ENCODE measurements around the gene ALPK3.

The ALPK3 gene

GRCh38 chr15:84901540-84901939 lies 84.4 kb downstream of the ALPK3 start:
- no peak for DNase-seq

- DNase-seq: no peak
These were observed 86.6 kb downstream of the ALPK3 start for GRCh38 chr15:84903751-84904150.

GRCh38 chr15:84904419-84904818 lies 87.3 kb downstream of the ALPK3 start:
- DNase-seq: no peak

- no peak for DNase-seq
These were observed 88.1 kb downstream of the ALPK3 start for GRCh38 chr15:84905016-84905916.

- DNase-seq: no peak
These were observed 90.6 kb downstream of the ALPK3 start for GRCh38 chr15:84907731-84908130.

- no peak for DNase-seq
These were observed 91.4 kb downstream of the ALPK3 start for GRCh38 chr15:84908564-84908963.

GRCh38 chr15:84909029-84909428 lies 91.9 kb downstream of the ALPK3 start:
- no peak for DNase-seq

- no peak for DNase-seq
These were observed 92.6 kb downstream of the ALPK3 start for GRCh38 chr15:84909782-84910181.

- DNase-seq: no peak
These were observed 93.9 kb downstream of the ALPK3 start for GRCh38 chr15:84910928-84911623.

GRCh38 chr15:84911879-84912660 lies 94.9 kb downstream of the ALPK3 start:
- DNase-seq: no peak

GRCh38 chr15:84913360-84913723 lies 96.2 kb downstream of the ALPK3 start:
- no peak for DNase-seq

- no peak for DNase-seq
These were observed 97.2 kb downstream of the ALPK3 start for GRCh38 chr15:84914351-84914750.

GRCh38 chr15:84914909-84915605 lies 97.9 kb downstream of the ALPK3 start:
- peak; percentile 8 for DNase-seq

GRCh38 chr15:84915606-84915958 lies 98.4 kb downstream of the ALPK3 start:
- DNase-seq: no peak

- no peak for DNase-seq
These were observed 100.3 kb downstream of the ALPK3 start for GRCh38 chr15:84917452-84917851.

- DNase-seq: no peak
These were observed 102.0 kb downstream of the ALPK3 start for GRCh38 chr15:84919106-84919667.

GRCh38 chr15:84921121-84921520 lies 104.0 kb downstream of the ALPK3 start:
- no peak for DNase-seq

GRCh38 chr15:84922530-84922929 lies 105.4 kb downstream of the ALPK3 start:
- DNase-seq: no peak
